Activated T-helper 1 cell treated with anti-CD3 and anti-CD28 coated beads, Interleukin-12 subunit alpha, Interleukin-12 subunit beta, Interleukin-2, Interleukin-4 antibody, amounts not matched to agents 30 ng/mL and 10 ng/mL and 1 ng/mL, durations not matched to agents 14 hours and 24 hours and 36 hours (primary cell): ENCODE results near the gene SAXO1. TPM values are rescaled to one million over a fixed set of nuclear protein-coding genes. Genes with fewer than 3 reads are reported as not detected.

Source experiments
- DNase-seq: peaks from one replicate; pipeline ENCODE4 v3.0.0; 2021; ENCODE audit warnings: low spot score
- H3K27ac Mint-ChIP-seq: one replicate; pipeline ENCODE4 v1.8.0; 2021; ENCODE audit warnings: mild to moderate bottlenecking, mixed read lengths
- H3K27me3 Mint-ChIP-seq: one replicate; pipeline ENCODE4 v1.8.0; 2022; ENCODE audit warnings: mild to moderate bottlenecking, moderate library complexity, mixed read lengths; ENCODE audit not compliant: insufficient read depth
- H3K36me3 Mint-ChIP-seq: one replicate; pipeline ENCODE4 v1.8.0; 2021; ENCODE audit warnings: low read depth, mixed read lengths
- H3K4me1 Mint-ChIP-seq: one replicate; pipeline ENCODE4 v1.8.0; 2021; ENCODE audit warnings: low read depth, mixed read lengths
- H3K4me3 Mint-ChIP-seq: one replicate; pipeline ENCODE4 v1.8.0; 2021; ENCODE audit warnings: mild to moderate bottlenecking, moderate library complexity, mixed read lengths
- H3K9me3 Mint-ChIP-seq: one replicate; pipeline ENCODE4 v1.8.0; 2021; ENCODE audit warnings: mixed read lengths
- intact Hi-C: fragments of 100-400 bp; cut with micrococcal nuclease; formaldehyde crosslinking; loops from one replicate; pipeline ENCODE4 v1.15.1; 2024
- total RNA-seq: library from RNA; stranded (reverse); gene quantifications from 2 replicates; pipeline ENCODE4 v1.2.3, GENCODE V29; 2022

Gene SAXO1
- total RNA-seq, 1 donor from 2014 or later: not detected

DNA sequence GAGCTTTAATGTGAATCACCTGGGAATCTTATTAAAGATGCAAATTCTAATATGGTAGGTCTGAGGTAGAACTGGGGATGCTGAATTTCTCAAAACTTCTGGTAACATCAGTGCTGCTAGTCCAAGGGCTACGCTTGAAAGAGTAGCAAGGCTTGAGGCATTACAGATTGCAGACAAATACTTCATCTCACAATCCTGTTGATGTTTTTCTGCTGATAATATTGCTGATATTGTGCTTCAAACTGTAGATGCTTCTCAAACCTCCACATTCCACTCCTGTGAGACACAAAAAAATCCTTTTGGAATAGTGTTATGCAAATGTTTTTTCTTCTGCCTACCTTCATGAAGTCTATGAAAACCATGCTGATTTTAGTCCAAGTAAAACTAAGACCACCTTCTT is 139.5 kb downstream of the SAXO1 start:
- DNase-seq: no peak
- Mint-ChIP-seq H3K9me3 (peaks cover 23% of the 10 kb centered on the region), H3K4me1 (peaks cover 14% of the 10 kb centered on the region), H3K27me3 (peaks cover under 1% of the 10 kb centered on the region), H3K27ac (no peak overlapping the region), H3K4me3 (no peak overlapping the region), H3K36me3 (peaks cover 7% of the 10 kb centered on the region)
- intact Hi-C loops: no loop called here

- Mint-ChIP-seq H3K4me3 (no peak overlapping the region), H3K27ac (no peak overlapping the region), H3K36me3 (peaks cover 7% of the 10 kb centered on the region), H3K27me3 (peaks cover 1% of the 10 kb centered on the region), H3K9me3 (peaks cover 18% of the 10 kb centered on the region), H3K4me1 (peaks cover 14% of the 10 kb centered on the region)
- intact Hi-C loops: no loop called here
- no peak for DNase-seq
Observed at GRCh38 chr9:18893046-18893445, 140.0 kb downstream of the SAXO1 start.

- H3K27me3 Mint-ChIP-seq: peaks cover 5% of the 10 kb centered on the region
- no peak overlapping the region for H3K4me3 Mint-ChIP-seq
- peaks cover 18% of the 10 kb centered on the region for H3K9me3 Mint-ChIP-seq
- peaks cover 14% of the 10 kb centered on the region for H3K4me1 Mint-ChIP-seq
- DNase-seq: no peak
- peaks cover 7% of the 10 kb centered on the region for H3K36me3 Mint-ChIP-seq
- H3K27ac Mint-ChIP-seq: no peak overlapping the region
- intact Hi-C loops: no loop called here
Observed at GRCh38 chr9:18891946-18892670, 140.9 kb downstream of the SAXO1 start.

DNA sequence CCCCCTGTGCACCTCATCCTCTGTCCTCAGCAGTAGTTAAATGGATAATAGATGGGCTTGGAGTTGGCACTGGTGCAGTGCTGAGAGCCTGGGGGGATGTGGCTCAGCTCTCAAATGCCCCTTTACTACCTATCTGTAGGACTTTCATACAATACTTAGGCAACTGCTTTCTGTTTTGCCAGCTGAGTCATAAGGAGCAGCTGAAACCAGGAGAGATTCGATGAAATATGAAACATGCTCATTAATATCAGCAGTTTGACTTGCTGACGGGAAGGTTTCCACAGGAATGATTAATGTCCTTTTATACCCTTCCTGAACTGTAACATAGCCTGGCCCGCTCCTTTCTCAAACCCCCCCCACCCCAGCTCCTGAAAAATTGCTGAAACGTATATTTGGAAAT is 142.6 kb downstream of the SAXO1 start:
- peaks cover 8% of the 10 kb centered on the region for H3K9me3 Mint-ChIP-seq
- no peak overlapping the region for H3K4me3 Mint-ChIP-seq
- intact Hi-C loops: no loop called here
- DNase-seq: no peak
- peaks cover 8% of the 10 kb centered on the region for H3K27me3 Mint-ChIP-seq
- peaks cover 8% of the 10 kb centered on the region for H3K4me1 Mint-ChIP-seq
- peaks cover 2% of the 10 kb centered on the region for H3K36me3 Mint-ChIP-seq
- H3K27ac Mint-ChIP-seq: no peak overlapping the region

DNA sequence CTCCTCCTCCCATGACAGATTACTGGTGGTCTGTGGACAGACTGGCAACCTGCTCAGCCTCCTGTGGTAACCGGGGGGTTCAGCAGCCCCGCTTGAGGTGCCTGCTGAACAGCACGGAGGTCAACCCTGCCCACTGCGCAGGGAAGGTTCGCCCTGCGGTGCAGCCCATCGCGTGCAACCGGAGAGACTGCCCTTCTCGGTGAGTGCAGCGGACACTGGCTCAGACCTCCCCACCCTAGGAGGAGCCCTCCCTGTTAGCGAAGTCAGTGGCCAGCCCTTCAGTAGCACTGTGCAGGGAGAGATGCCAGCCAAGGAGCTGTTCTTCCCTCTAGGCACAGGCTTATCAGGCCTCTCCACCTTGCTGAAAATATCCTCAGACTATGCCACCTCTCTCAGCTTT is 143.5 kb downstream of the SAXO1 start:
- Mint-ChIP-seq H3K27ac (no peak overlapping the region), H3K9me3 (peaks cover 4% of the 10 kb centered on the region), H3K4me3 (no peak overlapping the region), H3K27me3 (peaks cover 8% of the 10 kb centered on the region), H3K36me3 (peaks cover under 1% of the 10 kb centered on the region), H3K4me1 (peaks cover 8% of the 10 kb centered on the region)
- no peak for DNase-seq
- intact Hi-C loops: no loop called here

GRCh38 chr9:18888290-18888689 is 144.7 kb downstream of the SAXO1 start:
- no peak overlapping the region for H3K27ac Mint-ChIP-seq
- peaks cover 8% of the 10 kb centered on the region for H3K4me1 Mint-ChIP-seq
- H3K4me3 Mint-ChIP-seq: no peak overlapping the region
- H3K9me3 Mint-ChIP-seq: no peaks in the 10 kb centered on the region
- H3K27me3 Mint-ChIP-seq: peaks cover 8% of the 10 kb centered on the region
- DNase-seq: no peak
- intact Hi-C loops: no loop called here
- H3K36me3 Mint-ChIP-seq: no peaks in the 10 kb centered on the region

DNA sequence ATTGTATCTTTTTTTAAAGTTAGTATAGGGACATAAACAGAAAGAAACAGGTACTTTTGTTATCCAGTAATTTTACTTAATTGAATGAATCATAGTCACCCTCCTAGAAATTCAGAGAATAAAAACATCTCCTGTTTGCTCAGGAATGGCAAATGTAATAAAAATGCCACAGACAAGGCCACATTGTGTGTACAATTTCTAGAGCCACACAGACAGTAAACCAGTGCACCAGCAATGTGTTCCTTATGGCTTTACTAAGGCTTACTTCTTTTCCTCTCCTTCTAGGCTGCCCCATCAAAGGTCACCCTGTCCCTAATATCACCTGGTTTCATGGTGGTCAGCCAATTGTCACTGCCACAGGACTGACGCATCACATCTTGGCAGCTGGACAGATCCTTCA is 145.5 kb downstream of the SAXO1 start:
- H3K27me3 Mint-ChIP-seq: peaks cover 8% of the 10 kb centered on the region
- no peak overlapping the region for H3K27ac Mint-ChIP-seq
- H3K36me3 Mint-ChIP-seq: no peaks in the 10 kb centered on the region
- H3K4me3 Mint-ChIP-seq: no peak overlapping the region
- no peak for DNase-seq
- intact Hi-C loops: no loop called here
- peaks cover 8% of the 10 kb centered on the region for H3K4me1 Mint-ChIP-seq
- H3K9me3 Mint-ChIP-seq: no peaks in the 10 kb centered on the region

GRCh38 chr9:18881758-18882157 is 151.3 kb downstream of the SAXO1 start:
- H3K27ac Mint-ChIP-seq: no peak overlapping the region
- H3K4me3 Mint-ChIP-seq: no peak overlapping the region
- peaks cover 7% of the 10 kb centered on the region for H3K27me3 Mint-ChIP-seq
- intact Hi-C loops: no loop called here
- no peaks in the 10 kb centered on the region for H3K36me3 Mint-ChIP-seq
- no peaks in the 10 kb centered on the region for H3K9me3 Mint-ChIP-seq
- DNase-seq: no peak
- H3K4me1 Mint-ChIP-seq: no peaks in the 10 kb centered on the region

DNA sequence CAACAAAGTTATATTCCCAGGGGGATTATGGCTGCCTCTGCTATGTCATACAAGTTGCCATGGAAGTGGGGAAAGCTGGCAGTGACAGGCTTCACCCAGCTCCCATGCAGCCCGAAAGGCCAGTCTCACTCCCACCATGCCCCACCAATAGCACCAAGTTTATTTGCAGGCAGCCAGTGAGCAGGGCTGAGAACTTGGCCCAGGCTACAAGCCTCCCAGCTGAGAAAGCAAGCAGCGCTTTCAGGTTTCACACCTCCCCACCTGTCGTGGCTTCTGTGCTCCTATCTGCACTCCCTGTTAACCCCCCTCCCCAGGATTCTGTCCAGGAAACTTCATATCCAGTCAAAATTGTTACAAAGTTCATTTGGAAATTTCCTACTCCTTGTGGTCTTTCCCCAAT is 155.0 kb downstream of the SAXO1 start:
- Mint-ChIP-seq H3K27me3 (peaks cover 8% of the 10 kb centered on the region), H3K27ac (no peak overlapping the region), H3K36me3 (no peaks in the 10 kb centered on the region), H3K4me1 (peaks cover 7% of the 10 kb centered on the region), H3K4me3 (no peak overlapping the region), H3K9me3 (no peaks in the 10 kb centered on the region)
- DNase-seq: no peak
- intact Hi-C loops: no loop called here

Other genes with a start within 250 kb of the SAXO1 start
- gene RRAGA, start 16.2 kb upstream of the SAXO1 start, total RNA-seq: 56.8 and 56.9 TPM in 2 replicates
- 31.8 and 31.9 TPM in 2 replicates for gene HAUS6, start 69.7 kb upstream of the SAXO1 start, total RNA-seq
- gene PLIN2, start 94.3 kb upstream of the SAXO1 start, total RNA-seq: 53.3 and 57.2 TPM in 2 replicates
- gene DENND4C, start 197.5 kb upstream of the SAXO1 start, total RNA-seq: 18.4 and 21.1 TPM in 2 replicates